Measurements from ENCODE around the gene C5orf46. TPM values are rescaled to one million over a fixed set of nuclear protein-coding genes. Genes with fewer than 3 reads are reported as not detected.
"Not testable (repeated sequence)": the region's sequence is repeated elsewhere in the genome, so short reads cannot be mapped to it uniquely, and the experiment has no call there.

The C5orf46 gene
- polyA plus RNA-seq, 2 of the 4 experiments (the other 2 are of a cell fraction), result not detected

- CTCF ChIA-PET; H3K9me3 ChIP-seq; POLR2A ChIA-PET; FAIRE-seq; H3K4me2 ChIP-seq; H3K27ac ChIP-seq; H3K4me3 ChIP-seq; DNase-seq (ENCODE audit: low read depth in 1 of 2, low spot score in 1 of 2); ATAC-seq; H3K4me1 ChIP-seq: not testable (repeated sequence)
- WGBS (ENCODE audit: missing lambda C conversion rate), result 58% methylated on average over 16 of the region's 16 CpGs
Measured at GRCh38 chr5:147872744-147873435, 33.4 kb downstream of the C5orf46 start.

- not testable (repeated sequence) for ATAC-seq, H3K4me2 ChIP-seq
Measured at GRCh38 chr5:147871980-147872549, 34.3 kb downstream of the C5orf46 start.

GRCh38 chr5:147869892-147870291, 36.4 kb downstream of the C5orf46 start:
- DNase-seq (ENCODE audit: low read depth in 1 of 2, low spot score in 1 of 2); H3K4me1 ChIP-seq; H3K27ac ChIP-seq; FAIRE-seq; H3K4me2 ChIP-seq; CTCF ChIA-PET; POLR2A ChIA-PET; H3K4me3 ChIP-seq; ATAC-seq; H3K9me3 ChIP-seq: not testable (repeated sequence)
- 37% methylated on average over 6 of the region's 6 CpGs for WGBS (ENCODE audit: missing lambda C conversion rate)

More at GRCh38 chr5:147871980-147872549, 34.3 kb downstream of the C5orf46 start:
- WGBS (ENCODE audit: missing lambda C conversion rate), result 55% methylated on average over 16 of the region's 18 CpGs
- DNase-seq (ENCODE audit: low read depth in 1 of 2, low spot score in 1 of 2); H3K9me3 ChIP-seq; H3K4me1 ChIP-seq; H3K4me3 ChIP-seq; CTCF ChIA-PET; FAIRE-seq; POLR2A ChIA-PET; H3K27ac ChIP-seq: not testable (repeated sequence)

GRCh38 chr5:147869112-147869511, 37.2 kb downstream of the C5orf46 start:
- Histone ChIP-seq H3K4me2 (no peak overlapping the region), H3K27ac (no peak overlapping the region), H3K4me1 (no peaks in the 10 kb centered on the region), H3K4me3 (no peak overlapping the region), H3K9me3 (no peaks in the 10 kb centered on the region)
- 20% methylated on average over 4 of the region's 4 CpGs for WGBS (ENCODE audit: missing lambda C conversion rate)
- ATAC-seq (no peak), FAIRE-seq (no peak), DNase-seq (ENCODE audit: low read depth in 1 of 2, low spot score in 1 of 2) (no peak)
- CTCF ChIA-PET, result interaction anchor here (0.6 to 1.3 kb wide), 2 partner anchors 11 to 65 kb away, joined by 3 read pairs; no protein-coding TSS in a partner anchor
- POLR2A ChIA-PET, result no interaction called here
- TF ChIP-seq POLR2AphosphoS2 (conservative IDR thresholded peaks at IDR 0.05; ENCODE audit: low read length) (no peak), CHD2 (IDR thresholded peaks at IDR 0.05; ENCODE audit: low read length, partially characterized antibody) (no peak), CTCF (IDR thresholded peaks at IDR 0.05) (no peak), CBX8 (IDR thresholded peaks at IDR 0.05) (no peak), BCL3 (IDR thresholded peaks at IDR 0.05) (no peak), HOXB13 (CRISPR knock-in tag; IDR thresholded peaks at IDR 0.05; ENCODE audit: low read depth) (no peak), ZNF302 (CRISPR knock-in tag; IDR thresholded peaks at IDR 0.05) (no peak), FOSB (CRISPR knock-in tag; IDR thresholded peaks at IDR 0.05) (no peak), BHLHE40 (IDR thresholded peaks at IDR 0.05; ENCODE audit: low read depth, low read length) (no peak), ZSCAN20 (CRISPR knock-in tag; IDR thresholded peaks at IDR 0.05) (no peak), SREBF2 (IDR thresholded peaks at IDR 0.05) (no peak)

Measured in A549 (cell line).